Measurements from ENCODE around the gene CCDC82. TPM values are rescaled to one million over a fixed set of nuclear protein-coding genes. Genes with fewer than 3 reads are reported as not detected.
"Not testable (repeated sequence)": the region's sequence is repeated elsewhere in the genome, so short reads cannot be mapped to it uniquely, and the experiment has no call there.

CCDC82 gene
- 10 to 100 TPM; 11.3 to 59.3 (median 36.7) TPM for total RNA-seq

DNA sequence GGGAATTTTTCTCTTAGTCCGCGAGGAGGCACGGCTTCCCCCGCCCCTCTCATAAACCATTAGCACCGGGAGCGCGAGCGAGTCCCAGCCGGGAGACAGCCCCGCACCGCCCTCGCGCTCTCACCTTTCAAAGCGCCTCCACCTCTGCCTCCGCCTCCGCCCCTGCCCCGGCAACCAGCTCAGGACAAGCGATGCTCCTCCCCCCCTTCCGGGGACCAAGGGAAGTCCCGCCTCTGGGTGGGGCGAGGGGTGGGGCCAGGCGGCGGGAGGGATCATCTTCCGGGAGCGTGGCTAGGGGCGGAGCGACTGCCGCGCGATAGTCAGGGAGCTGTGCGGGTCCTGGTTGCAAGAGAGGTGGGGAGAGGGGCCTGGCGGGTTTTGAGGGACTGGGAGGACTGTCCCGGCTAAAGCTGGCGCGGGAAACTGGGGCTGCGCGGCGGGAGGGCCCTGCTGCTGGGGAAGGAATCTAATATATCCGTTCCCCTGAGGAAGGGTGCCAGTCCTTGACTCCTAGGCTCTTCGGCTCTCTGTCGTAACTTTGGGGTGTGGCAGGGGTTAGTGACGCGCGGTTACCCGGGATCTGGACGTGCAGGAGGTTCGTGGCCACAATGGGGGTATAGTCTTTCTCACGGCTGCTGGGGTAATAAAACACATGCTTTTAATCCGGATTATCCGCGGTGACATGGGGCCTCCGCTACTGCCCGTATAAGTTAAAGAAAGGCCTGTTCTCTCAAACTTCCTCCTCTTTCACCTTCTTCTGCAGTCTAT is at the start of gene CCDC82, which contains the start of gene JRKL:
Gene CCDC82 (minus strand): TSS at position 193 of the 768 bp plus-strand sequence. CDS start 5,165 bp downstream, outside the sequence.
Gene JRKL (plus strand): TSS at position 294 of the 768 bp plus-strand sequence. CDS start 637 bp downstream, outside the sequence.
- H3K4me3 ChIP-seq = peak within 1 kb of the TSS; percentile 59 to 88 (median 76)
- peaks cover 8 to 26% of the 10 kb centered on the region in 2 donors for H3K4me1 ChIP-seq (replicated peaks in 1 of 2)
- in situ Hi-C loops (cut with MboI; ENCODE audit: low pct_unique_long_range_greater_than_20kb in 2 of 9, low sequenced_read_pairs in 9 of 9, unreplicated experiment in 9 of 9) = loop anchor here in 2 of 9 experiments (25.0 kb wide), 1 partner anchor 578 kb away; no protein-coding TSS in a partner anchor
- peak within 1 kb of the TSS; percentile 86 to 89 for H3K27ac ChIP-seq
- peak; percentile 89 to 95 (median 93) for ATAC-seq (replicated peaks in 6 of 8)
- 0 to 6% (median 0%) methylated on average over 1 to 17 of the region's 53 CpGs; no CpG with 5 or more reads in 7 of the 10 experiments for WGBS, 10 experiments

DNA sequence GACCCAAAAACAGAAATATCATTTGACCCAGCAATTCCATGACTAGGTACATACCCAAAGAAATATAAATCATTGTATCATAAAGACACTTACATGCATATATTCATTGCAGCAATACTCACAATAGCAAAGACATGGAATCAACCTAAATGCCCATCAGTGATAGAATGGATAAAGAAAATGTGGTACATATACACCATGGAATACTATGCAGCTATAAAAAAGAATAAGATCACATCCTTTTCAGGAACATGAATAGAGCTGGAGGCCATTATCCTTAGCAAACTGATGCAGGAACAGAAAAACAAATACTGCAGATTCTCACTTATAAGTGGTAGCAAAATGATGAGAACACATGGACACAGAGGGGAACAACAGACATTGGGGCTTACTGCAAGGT is 42.9 kb upstream of the CCDC82 start:
- H3K4me3 ChIP-seq; in situ Hi-C loops (cut with MboI; ENCODE audit: low pct_unique_long_range_greater_than_20kb in 2 of 9, low sequenced_read_pairs in 9 of 9, unreplicated experiment in 9 of 9); H3K4me1 ChIP-seq (replicated peaks in 1 of 2); H3K27ac ChIP-seq; ATAC-seq (replicated peaks in 6 of 8): not testable (repeated sequence)

DNA sequence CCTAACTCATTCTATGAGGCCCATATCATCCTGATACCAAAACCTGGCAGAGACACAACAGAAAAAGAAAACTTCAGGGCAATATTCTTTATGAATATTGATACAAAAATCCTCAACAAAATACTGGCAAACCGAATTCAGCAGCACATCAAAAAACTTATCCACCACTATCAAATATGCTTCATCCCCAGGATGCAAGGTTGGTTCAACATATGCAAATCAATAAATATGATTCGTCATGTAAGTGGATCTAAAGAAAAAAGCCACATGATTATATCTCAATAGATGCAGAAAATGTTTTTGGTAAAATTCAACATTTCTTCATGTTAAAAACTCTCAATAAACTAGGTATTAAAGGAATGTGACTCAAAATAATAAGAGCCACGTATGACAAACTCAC is 41.0 kb upstream of the CCDC82 start:
- peaks cover 3 to 10% of the 10 kb centered on the region in 2 donors for H3K4me1 ChIP-seq (replicated peaks in 1 of 2)
- in situ Hi-C loops (cut with MboI; ENCODE audit: low pct_unique_long_range_greater_than_20kb in 2 of 9, low sequenced_read_pairs in 9 of 9, unreplicated experiment in 9 of 9) = no loop called here
- ATAC-seq (replicated peaks in 6 of 8) = no peak
- H3K27ac ChIP-seq = no peak overlapping the region
- WGBS, 10 experiments = 0 to 100% (median 87%) methylated on average over 1 to 3 of the region's 3 CpGs
- no peak overlapping the region for H3K4me3 ChIP-seq

DNA sequence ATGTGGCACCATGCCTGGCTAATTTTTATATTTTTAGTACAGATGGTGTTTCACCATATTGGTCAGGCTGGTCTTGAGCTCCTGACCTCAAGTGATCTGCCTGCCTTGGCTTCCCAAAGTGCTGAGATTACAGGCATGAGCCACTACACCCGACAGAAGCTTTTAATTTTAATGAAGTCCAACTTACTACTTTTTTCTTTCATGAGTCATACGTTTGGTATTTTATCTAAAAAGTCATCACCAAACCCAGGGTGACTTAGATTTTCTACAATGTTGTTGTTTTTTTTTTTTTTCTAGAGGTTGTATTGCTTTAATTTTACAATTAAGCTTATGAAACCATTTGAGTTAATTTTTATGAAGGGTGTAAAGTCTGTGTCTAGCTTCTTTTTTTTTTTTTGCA is 35.0 kb upstream of the CCDC82 start:
- Histone ChIP-seq H3K4me3 (no peak overlapping the region), H3K27ac (no peak overlapping the region), H3K4me1 (replicated peaks in 1 of 2) (peaks cover 3 to 18% of the 10 kb centered on the region in 2 donors)
- in situ Hi-C loops (cut with MboI; ENCODE audit: low pct_unique_long_range_greater_than_20kb in 2 of 9, low sequenced_read_pairs in 9 of 9, unreplicated experiment in 9 of 9) = loop anchor here in 2 of 9 experiments (25.0 kb wide), 1 partner anchor 587 kb away; no protein-coding TSS in a partner anchor
- peak in 2 of 8 experiments; percentile 29 to 35 for ATAC-seq (replicated peaks in 6 of 8)
- WGBS, 10 experiments = 0 to 83% (median 61%) methylated on average over 1 to 2 of the region's 2 CpGs

DNA sequence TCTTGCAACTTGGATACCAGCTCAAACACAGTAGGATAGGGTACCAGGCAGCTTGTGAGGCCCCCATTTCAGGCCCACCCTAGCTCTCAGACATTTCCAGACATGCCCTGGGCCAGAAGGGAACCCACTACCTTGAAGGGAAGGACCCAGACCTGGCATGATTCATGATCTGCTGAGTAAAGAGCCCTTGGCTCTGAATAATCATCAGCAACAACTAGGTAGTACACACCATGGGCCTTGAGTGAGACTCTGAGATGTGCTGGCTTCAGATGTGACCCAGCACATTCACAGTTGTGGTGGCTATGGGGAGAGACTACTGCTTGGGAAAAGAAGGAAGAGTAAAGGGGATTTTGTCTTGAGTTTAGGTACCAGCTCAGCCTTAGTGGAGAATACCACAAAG is 23.7 kb upstream of the CCDC82 start:
- ATAC-seq (replicated peaks in 6 of 8) = no peak
- in situ Hi-C loops (cut with MboI; ENCODE audit: low pct_unique_long_range_greater_than_20kb in 2 of 9, low sequenced_read_pairs in 9 of 9, unreplicated experiment in 9 of 9) = loop anchor here in 2 of 9 experiments (25.0 kb wide), 1 partner anchor 576 kb away; no protein-coding TSS in a partner anchor
- no peak overlapping the region for H3K4me3 ChIP-seq
- peaks cover 0 to 6% of the 10 kb centered on the region in 2 donors for H3K4me1 ChIP-seq (replicated peaks in 1 of 2)
- no peak overlapping the region for H3K27ac ChIP-seq

DNA sequence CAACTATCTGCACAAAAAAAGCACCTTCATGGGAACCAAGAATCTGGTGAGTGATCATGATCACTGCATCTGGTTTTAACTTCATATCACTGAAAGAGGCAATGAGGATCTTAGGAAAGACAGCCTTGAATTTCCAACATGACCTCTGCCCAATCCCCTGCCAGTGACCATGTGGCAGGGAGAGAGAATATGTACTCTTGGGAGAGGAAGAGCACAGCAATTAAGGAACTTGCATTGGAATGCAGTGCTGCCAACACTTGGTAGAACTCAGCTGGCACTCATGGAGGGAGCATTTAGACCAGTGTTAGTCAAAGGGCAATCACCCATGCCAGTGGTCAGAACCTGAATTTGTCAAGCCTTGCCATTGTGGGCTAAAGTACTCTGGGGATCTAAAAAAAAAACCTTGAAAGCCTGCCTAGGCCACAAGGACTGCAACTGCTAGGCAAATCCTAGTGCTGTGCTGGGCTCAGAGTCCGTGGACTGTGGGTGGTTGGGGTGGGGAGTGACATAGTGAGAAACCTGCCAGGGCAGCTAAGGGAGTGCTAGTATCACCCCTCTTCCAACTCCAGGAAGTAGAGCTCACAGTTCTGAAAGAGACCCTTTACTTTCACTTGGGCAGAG is 23.2 kb upstream of the CCDC82 start:
- peaks cover 0 to 6% of the 10 kb centered on the region in 2 donors for H3K4me1 ChIP-seq (replicated peaks in 1 of 2)
- in situ Hi-C loops (cut with MboI; ENCODE audit: low pct_unique_long_range_greater_than_20kb in 2 of 9, low sequenced_read_pairs in 9 of 9, unreplicated experiment in 9 of 9) = loop anchor here in 2 of 9 experiments (25.0 kb wide), 1 partner anchor 576 kb away; no protein-coding TSS in a partner anchor
- no peak for ATAC-seq (replicated peaks in 6 of 8)
- H3K27ac ChIP-seq = no peak overlapping the region
- 0 to 100% (median 90%) methylated on average over 1 of the region's 1 CpG; no CpG with 5 or more reads in 6 of the 10 experiments for WGBS, 10 experiments
- no peak overlapping the region for H3K4me3 ChIP-seq

DNA sequence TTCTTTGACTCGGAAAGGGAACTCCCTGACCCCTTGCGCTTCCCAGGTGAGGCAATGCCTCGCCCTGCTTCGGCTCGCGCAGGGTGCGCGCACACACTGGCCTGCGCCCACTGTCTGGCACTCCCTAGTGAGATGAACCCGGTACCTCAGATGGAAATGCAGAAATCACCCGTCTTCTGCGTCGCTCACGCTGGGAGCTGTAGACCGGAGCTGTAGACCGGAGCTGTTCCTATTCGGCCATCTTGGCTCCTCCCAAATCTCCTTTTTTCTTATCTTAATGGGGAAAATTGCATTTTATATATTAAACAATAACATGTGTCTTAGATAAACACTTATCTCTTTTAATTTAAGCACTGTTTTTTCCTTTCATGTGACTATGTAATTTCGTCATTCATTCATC is 21.7 kb upstream of the CCDC82 start:
- WGBS, 10 experiments = 11 to 100% (median 46%) methylated on average over 1 to 4 of the region's 18 CpGs; no CpG with 5 or more reads in 2 of the 10 experiments
- in situ Hi-C loops (cut with MboI; ENCODE audit: low pct_unique_long_range_greater_than_20kb in 2 of 9, low sequenced_read_pairs in 9 of 9, unreplicated experiment in 9 of 9) = loop anchor here in 2 of 9 experiments (25.0 kb wide), 1 partner anchor 574 kb away; no protein-coding TSS in a partner anchor
- ATAC-seq (replicated peaks in 6 of 8); H3K4me1 ChIP-seq (replicated peaks in 1 of 2): not testable (repeated sequence)
- H3K4me3 ChIP-seq = peak overlapping the region; percentile 21 to 44 (median 40)
- H3K27ac ChIP-seq = peak overlapping the region; percentile 50 to 59

DNA sequence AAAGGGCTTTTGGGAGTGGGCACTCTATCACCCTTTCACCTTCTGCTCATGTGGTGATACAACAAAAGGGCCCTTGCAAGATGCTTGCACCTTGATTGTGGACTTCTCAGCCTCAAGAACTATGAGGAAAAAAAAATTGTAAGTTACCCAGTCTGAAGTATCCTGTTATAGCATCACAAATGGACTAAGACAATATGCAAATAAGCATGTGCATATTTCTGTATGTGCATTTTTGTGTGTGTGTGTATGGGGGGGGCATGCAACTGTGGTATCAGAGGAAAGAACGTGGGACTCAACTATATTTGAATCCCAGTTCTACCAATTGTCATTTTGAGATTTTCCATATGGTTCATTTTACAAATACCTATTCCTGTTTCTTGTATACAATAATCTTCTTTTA is 11.0 kb upstream of the CCDC82 start:
- ATAC-seq (replicated peaks in 6 of 8) = peak in 3 of 8 experiments; percentile 59 to 85 (median 85)
- no peak overlapping the region for H3K4me3 ChIP-seq
- WGBS, 10 experiments = 0 to 100% (median 67%) methylated on average over 1 of the region's 1 CpG; no CpG with 5 or more reads in 3 of the 10 experiments

DNA sequence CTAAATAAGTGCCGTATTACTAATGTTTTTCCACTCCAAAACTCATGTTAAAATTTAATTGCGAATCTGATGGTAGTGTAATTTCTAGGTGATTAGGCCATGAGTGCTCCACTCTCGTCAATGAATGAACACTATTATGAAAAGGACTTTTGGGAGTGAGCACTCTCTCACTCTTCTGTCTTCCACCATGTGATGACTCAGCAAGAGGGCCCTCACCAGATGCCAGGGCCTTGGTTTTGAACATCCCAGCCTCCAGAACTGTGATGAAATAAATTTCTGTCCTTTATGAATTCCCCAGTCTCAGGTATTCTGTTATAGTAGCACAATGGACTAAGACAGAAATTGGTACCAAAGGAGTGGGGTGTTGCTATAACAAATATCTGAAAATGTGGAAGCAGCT is 8.2 kb upstream of the CCDC82 start:
- ATAC-seq (replicated peaks in 6 of 8) = no peak
- Histone ChIP-seq H3K27ac (no peak overlapping the region), H3K4me3 (no peak overlapping the region), H3K4me1 (replicated peaks in 1 of 2) (peaks cover 0 to 5% of the 10 kb centered on the region in 2 donors)
- 67 to 100% (median 89%) methylated on average over 1 to 3 of the region's 3 CpGs; no CpG with 5 or more reads in 2 of the 10 experiments for WGBS, 10 experiments
- in situ Hi-C loops (cut with MboI; ENCODE audit: low pct_unique_long_range_greater_than_20kb in 2 of 9, low sequenced_read_pairs in 9 of 9, unreplicated experiment in 9 of 9) = loop anchor here in 2 of 9 experiments (25.0 kb wide), 1 partner anchor 586 kb away; no protein-coding TSS in a partner anchor

More for the DNA sequence above, 11.0 kb upstream of the CCDC82 start:
- Histone ChIP-seq H3K4me1 (replicated peaks in 1 of 2) (no peaks in the 10 kb centered on the region), H3K27ac (no peak overlapping the region)
- in situ Hi-C loops (cut with MboI; ENCODE audit: low pct_unique_long_range_greater_than_20kb in 2 of 9, low sequenced_read_pairs in 9 of 9, unreplicated experiment in 9 of 9) = loop anchor here in 2 of 9 experiments (25.0 kb wide), 1 partner anchor 563 kb away; no protein-coding TSS in a partner anchor

DNA sequence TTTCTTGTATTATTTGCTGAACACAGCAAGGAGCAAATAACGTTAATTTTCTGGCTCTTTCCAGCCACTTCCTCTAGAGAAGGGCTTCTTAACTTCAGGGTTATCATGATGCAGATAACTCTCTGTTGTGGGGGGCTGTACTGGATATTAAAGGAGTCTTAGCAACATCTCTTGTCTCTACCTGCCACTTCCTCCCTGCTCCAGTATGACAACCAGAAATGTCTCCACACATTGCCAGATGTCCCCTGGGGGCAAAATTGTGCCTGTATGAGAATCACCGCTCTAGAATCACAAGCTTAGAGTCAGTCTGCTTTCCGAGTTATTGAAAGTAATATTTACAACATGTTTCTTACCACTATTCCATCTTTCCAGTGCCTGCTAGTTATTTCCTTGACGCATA is 6.9 kb upstream of the CCDC82 start:
- no peak for ATAC-seq (replicated peaks in 6 of 8)
- Histone ChIP-seq H3K4me1 (replicated peaks in 1 of 2) (peaks cover 0 to 5% of the 10 kb centered on the region in 2 donors), H3K27ac (no peak overlapping the region), H3K4me3 (no peak overlapping the region)
- 52 to 100% (median 83%) methylated on average over 1 to 4 of the region's 4 CpGs; no CpG with 5 or more reads in 1 of the 10 experiments for WGBS, 10 experiments
- in situ Hi-C loops (cut with MboI; ENCODE audit: low pct_unique_long_range_greater_than_20kb in 2 of 9, low sequenced_read_pairs in 9 of 9, unreplicated experiment in 9 of 9) = loop anchor here in 2 of 9 experiments (25.0 kb wide), 1 partner anchor 584 kb away; no protein-coding TSS in a partner anchor

DNA sequence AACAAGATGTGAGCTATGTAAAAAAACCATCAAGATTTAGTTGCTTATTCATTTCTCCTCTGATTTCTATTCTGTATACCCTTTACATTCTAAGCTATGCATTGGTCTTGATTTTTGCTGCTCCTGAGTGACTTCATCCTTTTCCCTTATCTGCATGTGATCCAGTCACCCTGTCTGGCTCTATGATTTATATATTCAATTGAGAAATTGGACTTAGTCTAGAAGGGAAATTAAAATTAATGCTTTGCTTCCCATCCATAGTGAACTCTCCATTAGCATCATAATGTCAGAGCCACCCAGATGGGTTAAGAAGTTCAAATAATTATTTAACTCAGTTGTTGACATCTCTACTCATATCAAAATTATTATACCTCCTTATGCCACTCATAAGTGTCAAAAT is 5.1 kb upstream of the CCDC82 start:
- H3K4me1 ChIP-seq (replicated peaks in 1 of 2) = peaks cover 0 to 12% of the 10 kb centered on the region in 2 donors
- peak in 2 of 8 experiments; percentile 12 for ATAC-seq (replicated peaks in 6 of 8)
- in situ Hi-C loops (cut with MboI; ENCODE audit: low pct_unique_long_range_greater_than_20kb in 2 of 9, low sequenced_read_pairs in 9 of 9, unreplicated experiment in 9 of 9) = loop anchor here in 2 of 9 experiments (25.0 kb wide), 1 partner anchor 582 kb away; no protein-coding TSS in a partner anchor

DNA sequence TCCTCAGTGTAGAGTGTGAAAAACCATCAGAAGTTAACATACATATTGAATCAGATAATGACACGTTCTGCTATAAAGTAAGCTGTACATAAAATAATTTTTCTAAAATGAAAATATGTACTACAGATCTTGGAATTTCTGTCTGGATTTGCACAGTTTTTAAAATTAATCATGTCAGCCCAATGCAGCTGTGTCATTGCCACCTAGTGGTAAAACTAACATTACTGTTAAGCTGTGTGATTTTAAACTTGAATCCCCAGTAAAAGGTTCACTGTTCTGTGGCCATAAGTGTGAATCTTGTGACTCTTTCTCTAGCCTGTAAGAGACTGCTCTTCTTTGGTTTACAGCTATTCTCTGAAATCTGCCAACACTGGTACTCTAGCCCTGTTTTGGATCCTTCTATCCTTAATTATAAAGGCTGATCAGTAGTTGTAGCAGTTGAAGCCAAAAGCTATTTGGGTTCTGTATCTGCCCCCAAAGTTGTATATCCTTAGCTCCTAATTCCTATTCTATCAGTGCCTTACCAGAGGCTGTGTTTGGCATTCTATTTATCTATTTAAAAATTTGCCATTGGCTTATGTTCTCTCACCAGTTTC is 4.1 kb upstream of the CCDC82 start:
- no peak for ATAC-seq (replicated peaks in 6 of 8)
- in situ Hi-C loops (cut with MboI; ENCODE audit: low pct_unique_long_range_greater_than_20kb in 2 of 9, low sequenced_read_pairs in 9 of 9, unreplicated experiment in 9 of 9) = loop anchor here in 2 of 9 experiments (25.0 kb wide), 1 partner anchor 582 kb away; no protein-coding TSS in a partner anchor
- H3K4me3 ChIP-seq = no peak overlapping the region
- H3K27ac ChIP-seq = no peak overlapping the region
- 0 to 43% (median 14%) methylated on average over 1 of the region's 1 CpG; no CpG with 5 or more reads in 1 of the 10 experiments for WGBS, 10 experiments
- H3K4me1 ChIP-seq (replicated peaks in 1 of 2) = peaks cover 0 to 12% of the 10 kb centered on the region in 2 donors

More for the DNA sequence above, 5.1 kb upstream of the CCDC82 start:
- Histone ChIP-seq H3K4me3 (no peak overlapping the region), H3K27ac (no peak overlapping the region)
